Upper lobe of left lung (tissue), 6 donors: Measurements from ENCODE around the gene CSRP1. TPM values are rescaled to one million over a fixed set of nuclear protein-coding genes. Genes with fewer than 3 reads are reported as not detected.
"Not testable (repeated sequence)": the region's sequence is repeated elsewhere in the genome, so short reads cannot be mapped to it uniquely, and the experiment has no call there.

ENCODE experiments used
- ATAC-seq, 2 donors: fragments of 200-7000 bp; cut with Tn5 transposase; one replicate each; pipeline ENCODE4 v1.9.1; 2022; ENCODE audit warnings: mild to moderate bottlenecking in 2 of 2, moderate library complexity in 2 of 2; ENCODE audit not compliant: low FRiP score in 2 of 2
- DNase-seq, 2 donors: peaks; one replicate each; pipeline ENCODE4 v3.0.0-alpha.2; 2019 to 2020
- H3K27ac ChIP-seq, 4 donors: fragments of 200-600 bp; sonication (generic); one replicate each; pipeline ENCODE4 v1.5.1; 2016 to 2019
- H3K27me3 ChIP-seq, 4 donors: fragments of 200-600 bp; sonication (generic); one replicate each; pipeline ENCODE4 v1.5.1; 2017 to 2019
- H3K36me3 ChIP-seq, 4 donors: fragments of 200-600 bp; sonication (generic); one replicate each; pipeline ENCODE4 v1.5.1; 2016 to 2019
- H3K4me1 ChIP-seq, 4 donors: fragments of 200-600 bp; sonication (generic); one replicate each; pipeline ENCODE4 v1.5.1; 2018 to 2019
- H3K4me3 ChIP-seq, 4 donors: fragments of 200-600 bp; sonication (generic); one replicate each; pipeline ENCODE4 v1.5.1; 2017 to 2019; ENCODE audit warnings: mild to moderate bottlenecking in 2 of 4, moderate library complexity in 1 of 4
- H3K9me3 ChIP-seq, 4 donors: fragments of 200-600 bp; sonication (generic); one replicate each; pipeline ENCODE4 v1.5.1; 2018 to 2019
- CTCF ChIP-seq, 6 experiments: fragments of 450-650 bp in 4 of 6; fragments of 200-600 bp in 2 of 6; sonication (generic) in 2 of 6; IDR thresholded peaks; one replicate each; pipeline ENCODE4 v1.5.1; 2016 to 2019; ENCODE audit warnings: antibody characterized with exemption in 6 of 6
- EP300 ChIP-seq, 4 donors: sonication (generic); formaldehyde crosslinking; IDR thresholded peaks; one replicate each; pipeline ENCODE4 v1.5.1; 2017; ENCODE audit warnings: antibody characterized with exemption in 4 of 4, control low read depth in 2 of 4
- POLR2A ChIP-seq, 4 donors: fragments of 450-650 bp; IDR thresholded peaks; one replicate each; pipeline ENCODE4 v1.5.1; 2016 to 2017; ENCODE audit warnings: antibody characterized with exemption in 4 of 4, mild to moderate bottlenecking in 2 of 4
- POLR2AphosphoS5 ChIP-seq, 2 donors: sonication (generic); formaldehyde crosslinking; IDR thresholded peaks; one replicate each; pipeline ENCODE4 v1.5.1; 2017; ENCODE audit warnings: antibody characterized with exemption in 2 of 2
- WGBS, 2 donors: methylation state at CpG; one replicate each; pipeline ENCODE4 v1.1.5; 2017 to 2018; 5-methylcytosine and 5-hydroxymethylcytosine counted together
- total RNA-seq, 6 donors: library from RNA; depleted of rRNA in 4 of 6; stranded (reverse); fragments of >200 nt in 4 of 6; gene quantifications; one replicate each; pipeline versions ENCODE4 v1.1.0 to v1.2.1, GENCODE V29; 2016 to 2021
- donor health status: DM: no; HTN: no; CAD: no; lungs with moderate emphysema.
- donor health status: DM: no; HTN: yes; CAD: no; lungs with severe emphysema.

Gene CSRP1
- total RNA-seq, 6 donors from 2014 or later, result 200 to 495 (median 327) TPM

GRCh38 chr1:201495551-201496295, 11.2 kb downstream of the CSRP1 start:
- H3K4me1 ChIP-seq, result peaks cover 68 to 86% (median 77%) of the 10 kb centered on the region in 4 donors
- peaks cover 7 to 45% (median 26%) of the 10 kb centered on the region in 4 donors for H3K36me3 ChIP-seq
- H3K4me3 ChIP-seq, result no peak overlapping the region
- WGBS, 2 donors, result 34 to 40% methylated on average over 11 of the region's 11 CpGs
- no peaks in the 10 kb centered on the region for H3K27me3 ChIP-seq
- DNase-seq, result peak; percentile 56 to 66
- H3K27ac ChIP-seq, result peak overlapping the region; percentile 69 to 86 (median 80)
- no peaks in the 10 kb centered on the region for H3K9me3 ChIP-seq
- peak; percentile 44 to 69 for ATAC-seq
- TF ChIP-seq CTCF (IDR thresholded peaks at IDR 0.05), result no peak
- TF ChIP-seq EP300 (IDR thresholded peaks at IDR 0.05), result peak in 1 of 4 donors; percentile 56
- TF ChIP-seq POLR2AphosphoS5 (IDR thresholded peaks at IDR 0.05), result peak; percentile 55 to 87

GRCh38 chr1:201493757-201494617, 12.9 kb downstream of the CSRP1 start:
- Histone ChIP-seq H3K27ac (peak overlapping the region; percentile 67 to 73 (median 68)), H3K4me3 (no peak overlapping the region), H3K27me3 (no peaks in the 10 kb centered on the region), H3K36me3 (peaks cover 7 to 57% (median 28%) of the 10 kb centered on the region in 4 donors), H3K4me1 (peaks cover 75 to 86% (median 78%) of the 10 kb centered on the region in 4 donors), H3K9me3 (no peaks in the 10 kb centered on the region)
- DNase-seq, result peak in 1 of 2 donors; percentile 46
- WGBS, 2 donors, result 19 to 35% methylated on average over 10 to 15 of the region's 15 CpGs
- no peak for ATAC-seq
- TF ChIP-seq POLR2AphosphoS5 (IDR thresholded peaks at IDR 0.05), result peak; percentile 22 to 41
- TF ChIP-seq CTCF (IDR thresholded peaks at IDR 0.05), result no peak
- TF ChIP-seq POLR2A (IDR thresholded peaks at IDR 0.05), result no peak
- peak in 1 of 4 donors; percentile 11 for TF ChIP-seq EP300 (IDR thresholded peaks at IDR 0.05)

GRCh38 chr1:201493026-201493656, 13.8 kb downstream of the CSRP1 start:
- DNase-seq, result not testable (repeated sequence)

GRCh38 chr1:201491896-201492511, 14.9 kb downstream of the CSRP1 start:
- Histone ChIP-seq H3K4me3 (no peak overlapping the region), H3K36me3 (peaks cover 9 to 70% (median 33%) of the 10 kb centered on the region in 4 donors), H3K27me3 (no peaks in the 10 kb centered on the region), H3K4me1 (peaks cover 81 to 83% (median 82%) of the 10 kb centered on the region in 4 donors), H3K27ac (peak overlapping the region; percentile 67 to 73 (median 68)), H3K9me3 (no peaks in the 10 kb centered on the region)
- 62 to 78% methylated on average over 3 of the region's 3 CpGs for WGBS, 2 donors
- TF ChIP-seq CTCF (IDR thresholded peaks at IDR 0.05) (no peak), POLR2AphosphoS5 (IDR thresholded peaks at IDR 0.05) (no peak), EP300 (IDR thresholded peaks at IDR 0.05) (no peak), POLR2A (IDR thresholded peaks at IDR 0.05) (no peak)
- ATAC-seq (no peak), DNase-seq (no peak)

More at GRCh38 chr1:201493026-201493656, 13.8 kb downstream of the CSRP1 start:
- H3K36me3 ChIP-seq, result peaks cover 7 to 62% (median 29%) of the 10 kb centered on the region in 4 donors
- H3K27ac ChIP-seq, result peak overlapping the region; percentile 67 to 73 (median 68)
- H3K9me3 ChIP-seq, H3K27me3 ChIP-seq, H3K4me3 ChIP-seq, ATAC-seq: not testable (repeated sequence)
- 84 to 89% methylated on average over 3 of the region's 3 CpGs for WGBS, 2 donors
- peaks cover 81 to 86% (median 83%) of the 10 kb centered on the region in 4 donors for H3K4me1 ChIP-seq
